K562 (cell line): ENCODE data around the gene OPHN1. TPM values are rescaled to one million over a fixed set of nuclear protein-coding genes. Genes with fewer than 3 reads are reported as not detected.

Experiments
- ATAC-seq: fragments of 200-7000 bp; cut with Tn5 transposase; 3 replicates; pipeline ENCODE4 v1.9.1; 2020; ENCODE audit warnings: moderate library complexity
- BruUV-seq: library from RNA; stranded (reverse); fragments of 400-500 nt; replicated peaks from 2 replicates; lab custom pipeline; 2021; lab: Mats Ljungman, UMichigan
- CTCF ChIA-PET: fragments of 300-600 bp; formaldehyde crosslinking; extraction: SDS; loops from one replicate; lab custom pipeline; 2021; ENCODE audit warnings: low intra/inter-chr PET ratio; lab: Yijun Ruan, JAX
- POLR2A ChIA-PET: fragments of 300-600, 350-650 bp; sonication (Branson Sonifier 250); formaldehyde crosslinking; extraction: SDS; loops from one replicate; lab custom pipeline; 2021; ENCODE audit warnings: antibody characterized with exemption, inconsistent platforms; lab: Yijun Ruan, JAX
- DNase-seq, 4 experiments: peaks; one replicate each; pipeline versions ENCODE4 v3.0.0 to v3.0.0-alpha.2; 2011 to 2018; ENCODE audit warnings: low spot score in 3 of 4, mixed read lengths in 3 of 4; ENCODE audit errors: extremely low read depth in 1 of 4
- FAIRE-seq: peaks from 2 replicates; lab custom pipeline; 2011; peaks lifted over from hg19 to GRCh38; lab: Jason Lieb, UNC
- H2AFZ ChIP-seq: 2 replicates; pipeline ENCODE4 v1.6.0; 2011; ENCODE audit warnings: low read depth, low read length, control low read depth, inconsistent platforms
- H3K27ac ChIP-seq: fragments of 200-600 bp; 3 replicates; pipeline ENCODE4 v1.8.0; 2011; ENCODE audit warnings: low read depth, mild to moderate bottlenecking, control low read depth, inconsistent platforms, low read length, moderate library complexity, mixed read lengths; ENCODE audit errors: extremely low read depth
- H3K27me3 ChIP-seq, 2 experiments: fragments of 300-600 bp in 1 of 2; 2 replicates in 1 of 2; 3 replicates in 1 of 2; pipeline versions ENCODE4 v1.6.0 to v1.8.0; 2011; ENCODE audit warnings: inconsistent platforms in 2 of 2, low read length in 2 of 2, mild to moderate bottlenecking in 1 of 2, mixed read lengths in 1 of 2, moderate library complexity in 1 of 2; ENCODE audit not compliant: control insufficient read depth in 2 of 2, insufficient read depth in 2 of 2
- H3K36me3 ChIP-seq: fragments of 300-600 bp; 3 replicates; pipeline ENCODE4 v1.8.0; 2011; ENCODE audit warnings: mild to moderate bottlenecking, low read length, inconsistent platforms; ENCODE audit not compliant: control insufficient read depth, insufficient read depth
- H3K4me1 ChIP-seq, 2 experiments: fragments of 200-600 bp in 1 of 2; replicated peaks in 1 of 2; 2 replicates in 1 of 2; 3 replicates in 1 of 2; pipeline versions ENCODE4 v1.5.1 to v1.8.0; 2011; ENCODE audit warnings: inconsistent platforms in 2 of 2, low read length in 2 of 2, mild to moderate bottlenecking in 1 of 2, mixed read lengths in 1 of 2, moderate library complexity in 1 of 2; ENCODE audit not compliant: control insufficient read depth in 2 of 2, insufficient read depth in 2 of 2
- H3K4me2 ChIP-seq: 2 replicates; pipeline ENCODE4 v1.6.1; 2011; ENCODE audit warnings: low read length, control low read depth, inconsistent platforms, mixed read lengths; ENCODE audit not compliant: insufficient read depth
- H3K4me3 ChIP-seq: fragments of 200-600 bp; sonication (generic), shearing (Covaris generic); 2 replicates; pipeline ENCODE4 v1.5.1; 2016; ENCODE audit warnings: control low read depth, inconsistent platforms
- H3K79me2 ChIP-seq: fragments of 200-600 bp; 3 replicates; pipeline ENCODE4 v1.8.0; 2011; ENCODE audit warnings: low read length, inconsistent platforms; ENCODE audit not compliant: control insufficient read depth, insufficient read depth
- H3K9ac ChIP-seq, 2 experiments: 2 replicates each; pipeline versions ENCODE4 v1.6.0 to v1.6.1; 2011; ENCODE audit warnings: low read depth in 2 of 2, low read length in 2 of 2, control low read depth in 1 of 2, inconsistent platforms in 1 of 2, mild to moderate bottlenecking in 1 of 2, mixed read lengths in 1 of 2; ENCODE audit not compliant: insufficient read depth in 1 of 2
- H3K9me1 ChIP-seq: one replicate; pipeline ENCODE4 v1.6.0; 2011; ENCODE audit warnings: inconsistent platforms, mild to moderate bottlenecking, low read length, moderate library complexity; ENCODE audit not compliant: control insufficient read depth, insufficient read depth
- H3K9me3 ChIP-seq: replicated peaks from 2 replicates; pipeline ENCODE4 v1.5.1; 2011; ENCODE audit warnings: low read depth, low read length, inconsistent platforms; ENCODE audit not compliant: control insufficient read depth, insufficient read depth
- H4K20me1 ChIP-seq: replicated peaks from 2 replicates; pipeline ENCODE4 v1.6.1; 2011; ENCODE audit warnings: low read length, inconsistent platforms, mixed read lengths; ENCODE audit not compliant: control insufficient read depth, insufficient read depth
- CBX5 ChIP-seq: IDR thresholded peaks from 2 replicates; pipeline ENCODE4 v1.6.1; 2014; ENCODE audit warnings: low read depth, borderline replicate concordance
- CSDE1 ChIP-seq, 2 experiments: fragments of 450-650 bp; IDR thresholded peaks; 2 replicates each; pipeline ENCODE4 v1.6.1; 2016; ENCODE audit warnings: mild to moderate bottlenecking in 1 of 2
- ESRRB ChIP-seq: fragments of 250-450 bp; sonication (Bioruptor Pico); IDR thresholded peaks from 2 replicates; pipeline ENCODE4 v1.5.0; 2020; ENCODE audit warnings: mild to moderate bottlenecking, moderate library complexity, borderline replicate concordance
- FOS ChIP-seq: IDR thresholded peaks from 3 replicates; pipeline ENCODE4 v1.6.1; 2011; ENCODE audit not compliant: insufficient read length; ENCODE audit errors: extremely low read depth
- POLR2G ChIP-seq: fragments of 200-400 bp; formaldehyde crosslinking; IDR thresholded peaks from 2 replicates; pipeline ENCODE4 v1.6.1; 2017; ENCODE audit warnings: low read depth, mild to moderate bottlenecking, antibody characterized with exemption, low read length, moderate library complexity
- RFX7 ChIP-seq: fragments of 250-450 bp; sonication (Bioruptor Pico); IDR thresholded peaks from 2 replicates; pipeline ENCODE4 v1.5.1; 2021; ENCODE audit warnings: mild to moderate bottlenecking
- SREBF2 ChIP-seq: sonication (generic); formaldehyde crosslinking; IDR thresholded peaks from 2 replicates; pipeline ENCODE4 v1.4.0; 2020; ENCODE audit warnings: mild to moderate bottlenecking, missing genetic modification reagents
- WGBS: fragments of 100-300 bp; shearing (Covaris generic); methylation state at CpG from one replicate; pipeline ENCODE4 v1.1.6; 2016; ENCODE audit warnings: low coverage, mixed read lengths; ENCODE audit not compliant: insufficient coverage; ENCODE audit errors: missing lambda C conversion rate; 5-methylcytosine and 5-hydroxymethylcytosine counted together
- in situ Hi-C: fragments of 300-500 bp; cut with MboI; formaldehyde crosslinking; loops from 4 replicates; pipeline ENCODE4 v1.15.0; 2018; ENCODE audit warnings: inconsistent platforms, mixed read lengths
- intact Hi-C: fragments of 100-400 bp; cut with micrococcal nuclease; formaldehyde crosslinking; loops from 2 replicates; pipeline ENCODE4 v1.14.2; 2022
- polyA plus RNA-seq, 8 experiments: library from polyadenylated mRNA; depleted of rRNA in 4 of 8; stranded (reverse) in 5 of 8; unstranded in 3 of 8; fragments of >200 nt; fragmentation: Nextera tagmentation in 2 of 8; fragmentation: Illumina TruSeq in 1 of 8; extraction: Ambion mirVana in 2 of 8; extraction: Trizol in 1 of 8; gene quantifications; 2 replicates each; pipeline versions ENCODE4 v1.2.1 to v1.2.3, GENCODE V29; 2011 to 2014; ENCODE audit warnings: inconsistent platforms in 1 of 8, missing spikeins in 1 of 8
- total RNA-seq, 7 experiments: library from RNA; depleted of rRNA in 6 of 7; stranded (reverse); fragments of >200 nt in 6 of 7; fragmentation: Illumina TruSeq in 2 of 7; extraction: Trizol in 2 of 7; gene quantifications; 2 replicates each; pipeline versions ENCODE4 v1.2.1 to v1.2.3, GENCODE V29; 2011 to 2021; ENCODE audit warnings: low replicate concordance in 1 of 7
- TF ChIP-seq, protein P1 (sequence below): sonication (generic); formaldehyde crosslinking; IDR thresholded peaks from 2 replicates; pipeline ENCODE4 v1.8.0; 2022; ENCODE audit warnings: mild to moderate bottlenecking, low read depth, missing genetic modification reagents
- TF ChIP-seq, protein P2 (sequence below): fragments of 250-450 bp; sonication (Bioruptor Pico); IDR thresholded peaks from 2 replicates; pipeline ENCODE4 v1.8.0; 2021; ENCODE audit warnings: moderate library complexity, mild to moderate bottlenecking, inconsistent platforms
- TF ChIP-seq, protein P3 (sequence below): fragments of 250-450 bp; sonication (Bioruptor Pico); IDR thresholded peaks from 2 replicates; pipeline ENCODE4 v1.8.0; 2022; ENCODE audit warnings: inconsistent platforms

The OPHN1 gene
- total and polyA plus RNA-seq, 9 of the 15 experiments (the other 6 are each of a cell fraction or from before 2014, with no cell fraction given), result 0.28 to 1.8 (median 1.0) TPM

DNA sequence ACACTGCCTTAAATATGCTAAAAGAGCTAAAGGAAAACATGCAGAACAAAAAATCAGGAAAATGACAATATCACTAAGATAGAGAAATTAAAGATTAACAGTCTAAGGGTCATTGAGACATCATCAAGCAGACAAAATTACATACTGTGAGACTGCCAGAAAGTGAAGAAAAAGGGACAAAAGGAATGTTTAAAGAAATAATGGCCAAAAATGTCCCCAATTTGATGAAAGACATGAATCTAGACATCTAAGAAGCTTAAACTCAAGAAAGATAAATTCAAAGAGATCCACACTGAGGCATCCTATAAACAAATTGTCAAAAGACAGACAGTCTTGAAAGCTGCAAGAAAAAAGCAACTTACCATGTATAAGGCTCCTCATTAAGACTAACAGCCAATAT lies 63.7 kb downstream of the OPHN1 start:
- no peaks in the 10 kb centered on the region for H3K9me3 ChIP-seq
- H3K27me3 ChIP-seq, result no peaks in the 10 kb centered on the region
- no peak overlapping the region for H3K27ac ChIP-seq
- no peak for ATAC-seq
- in situ Hi-C loops, result no loop called here
- BruUV-seq, result no TSS peak
- H2AFZ ChIP-seq, result no peak overlapping the region
- DNase-seq, result no peak
- H3K79me2 ChIP-seq, result no peaks in the 10 kb centered on the region
- no peaks in the 10 kb centered on the region for H4K20me1 ChIP-seq
- no peaks in the 10 kb centered on the region for H3K9me1 ChIP-seq
- H3K4me3 ChIP-seq, result no peak overlapping the region
- no peak overlapping the region for H3K4me2 ChIP-seq
- ChIA-PET POLR2A (no interaction called here), CTCF (no interaction called here)
- no peaks in the 10 kb centered on the region; a peak in 1 of 5 replicates for H3K4me1 ChIP-seq
- intact Hi-C loops, result no loop called here
- FAIRE-seq, result no peak
- H3K9ac ChIP-seq, result no peak overlapping the region
- H3K36me3 ChIP-seq, result no peaks in the 10 kb centered on the region
- TF ChIP-seq SREBF2 (CRISPR knock-in tag), result no peak
- TF ChIP-seq RFX7, result no peak
- TF ChIP-seq CBX5, result 0 out of 2 replicates have a peak, but pooled peaks have one; percentile 47

DNA sequence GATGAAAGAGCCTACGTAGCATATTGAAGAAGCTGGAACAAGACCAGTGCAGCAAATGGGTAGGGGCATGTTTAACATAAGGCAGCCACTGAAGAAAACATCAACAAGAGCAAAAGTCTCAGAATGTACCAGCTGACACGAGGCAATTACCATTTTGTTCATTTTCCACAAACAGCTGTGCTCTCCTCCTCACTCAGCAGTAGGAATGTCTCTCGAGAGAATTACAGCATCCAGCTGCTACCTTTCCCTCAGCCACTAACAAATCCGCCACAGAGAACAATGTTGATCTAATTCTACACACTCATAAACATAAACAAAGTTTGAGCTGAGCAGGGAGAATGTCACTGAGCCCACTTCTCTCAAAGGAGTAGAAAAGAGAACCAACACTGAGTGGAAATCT lies 68.0 kb downstream of the OPHN1 start:
- Histone ChIP-seq H3K4me2 (no peak overlapping the region), H3K9ac (no peak overlapping the region), H2AFZ (no peak overlapping the region), H3K4me3 (no peak overlapping the region), H3K4me1 (no peaks in the 10 kb centered on the region), H3K27me3 (no peaks in the 10 kb centered on the region), H4K20me1 (no peaks in the 10 kb centered on the region), H3K9me1 (no peaks in the 10 kb centered on the region), H3K79me2 (no peaks in the 10 kb centered on the region), H3K27ac (no peak overlapping the region), H3K9me3 (no peaks in the 10 kb centered on the region), H3K36me3 (no peaks in the 10 kb centered on the region)
- in situ Hi-C loops (no loop called here), intact Hi-C loops (no loop called here)
- ATAC-seq (no peak), DNase-seq (no peak), FAIRE-seq (no peak)
- CTCF ChIA-PET, result no interaction called here
- BruUV-seq, result no TSS peak
- POLR2A ChIA-PET, result no interaction called here
- 32% methylated on average over 4 of the region's 4 CpGs for WGBS
- no peak for TF ChIP-seq ESRRB
- TF ChIP-seq, protein P1, sequence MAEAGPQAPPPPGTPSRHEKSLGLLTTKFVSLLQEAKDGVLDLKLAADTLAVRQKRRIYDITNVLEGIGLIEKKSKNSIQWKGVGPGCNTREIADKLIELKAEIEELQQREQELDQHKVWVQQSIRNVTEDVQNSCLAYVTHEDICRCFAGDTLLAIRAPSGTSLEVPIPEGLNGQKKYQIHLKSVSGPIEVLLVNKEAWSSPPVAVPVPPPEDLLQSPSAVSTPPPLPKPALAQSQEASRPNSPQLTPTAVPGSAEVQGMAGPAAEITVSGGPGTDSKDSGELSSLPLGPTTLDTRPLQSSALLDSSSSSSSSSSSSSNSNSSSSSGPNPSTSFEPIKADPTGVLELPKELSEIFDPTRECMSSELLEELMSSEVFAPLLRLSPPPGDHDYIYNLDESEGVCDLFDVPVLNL (CRISPR knock-in tag), result no peak
- TF ChIP-seq, protein P2, sequence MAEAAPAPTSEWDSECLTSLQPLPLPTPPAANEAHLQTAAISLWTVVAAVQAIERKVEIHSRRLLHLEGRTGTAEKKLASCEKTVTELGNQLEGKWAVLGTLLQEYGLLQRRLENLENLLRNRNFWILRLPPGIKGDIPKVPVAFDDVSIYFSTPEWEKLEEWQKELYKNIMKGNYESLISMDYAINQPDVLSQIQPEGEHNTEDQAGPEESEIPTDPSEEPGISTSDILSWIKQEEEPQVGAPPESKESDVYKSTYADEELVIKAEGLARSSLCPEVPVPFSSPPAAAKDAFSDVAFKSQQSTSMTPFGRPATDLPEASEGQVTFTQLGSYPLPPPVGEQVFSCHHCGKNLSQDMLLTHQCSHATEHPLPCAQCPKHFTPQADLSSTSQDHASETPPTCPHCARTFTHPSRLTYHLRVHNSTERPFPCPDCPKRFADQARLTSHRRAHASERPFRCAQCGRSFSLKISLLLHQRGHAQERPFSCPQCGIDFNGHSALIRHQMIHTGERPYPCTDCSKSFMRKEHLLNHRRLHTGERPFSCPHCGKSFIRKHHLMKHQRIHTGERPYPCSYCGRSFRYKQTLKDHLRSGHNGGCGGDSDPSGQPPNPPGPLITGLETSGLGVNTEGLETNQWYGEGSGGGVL (CRISPR knock-in tag), result no peak
- TF ChIP-seq POLR2G, result no peak
- TF ChIP-seq, protein P3, sequence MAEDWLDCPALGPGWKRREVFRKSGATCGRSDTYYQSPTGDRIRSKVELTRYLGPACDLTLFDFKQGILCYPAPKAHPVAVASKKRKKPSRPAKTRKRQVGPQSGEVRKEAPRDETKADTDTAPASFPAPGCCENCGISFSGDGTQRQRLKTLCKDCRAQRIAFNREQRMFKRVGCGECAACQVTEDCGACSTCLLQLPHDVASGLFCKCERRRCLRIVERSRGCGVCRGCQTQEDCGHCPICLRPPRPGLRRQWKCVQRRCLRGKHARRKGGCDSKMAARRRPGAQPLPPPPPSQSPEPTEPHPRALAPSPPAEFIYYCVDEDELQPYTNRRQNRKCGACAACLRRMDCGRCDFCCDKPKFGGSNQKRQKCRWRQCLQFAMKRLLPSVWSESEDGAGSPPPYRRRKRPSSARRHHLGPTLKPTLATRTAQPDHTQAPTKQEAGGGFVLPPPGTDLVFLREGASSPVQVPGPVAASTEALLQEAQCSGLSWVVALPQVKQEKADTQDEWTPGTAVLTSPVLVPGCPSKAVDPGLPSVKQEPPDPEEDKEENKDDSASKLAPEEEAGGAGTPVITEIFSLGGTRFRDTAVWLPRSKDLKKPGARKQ (CRISPR knock-in tag), result no peak
- no peak for TF ChIP-seq FOS
- no peak for TF ChIP-seq CSDE1 (IDR thresholded peaks at IDR 0.05)
